ENCODE results near the gene CEPT1. TPM values are rescaled to one million over a fixed set of nuclear protein-coding genes. Genes with fewer than 3 reads are reported as not detected.

The CEPT1 gene
- polyA plus RNA-seq, 1 of the 3 experiments (the other 2 are of a cell fraction): 11.6 TPM

DNA sequence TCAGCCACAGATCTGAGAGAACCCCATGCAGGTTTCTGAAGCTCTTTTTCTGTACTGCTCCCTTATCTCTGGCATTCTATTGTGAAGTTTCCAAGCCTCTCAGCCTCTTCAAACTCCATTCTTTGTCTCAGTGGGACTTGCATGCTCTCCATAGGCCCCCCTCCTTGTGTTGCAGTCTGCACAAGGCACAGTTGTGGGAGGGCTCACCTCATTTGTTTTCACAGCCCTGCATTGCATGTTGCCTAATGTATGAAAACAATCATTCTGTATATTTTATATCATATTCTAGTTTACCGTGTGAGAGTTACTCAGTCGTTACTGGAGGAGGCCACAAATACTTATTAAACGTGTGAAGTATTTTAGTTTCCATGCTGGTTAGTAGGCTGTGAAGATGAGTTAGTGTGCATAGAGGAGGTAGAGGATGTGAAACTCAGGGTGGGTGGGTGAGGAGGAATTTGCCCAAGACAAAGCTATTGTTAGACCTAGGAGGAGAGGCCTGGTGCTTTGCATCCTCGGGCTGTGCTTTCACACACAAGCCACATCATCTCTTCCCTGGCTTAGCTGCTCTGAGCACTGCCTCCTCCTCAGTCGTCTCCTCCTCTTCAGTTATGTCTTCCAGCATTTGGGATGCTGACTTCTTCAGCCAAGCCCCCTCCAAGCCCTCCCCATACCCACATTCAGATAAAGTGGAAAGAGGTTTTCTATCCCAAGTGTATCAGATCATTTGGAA, 79.7 kb downstream of the CEPT1 start:
- no peak overlapping the region for H3K4me3 ChIP-seq (ENCODE audit: low read depth in 2 of 2, low read length in 1 of 2)
- DNase-seq: no peak
- peaks cover 0 to 5% of the 10 kb centered on the region in 2 experiments; a peak in 2 of 4 replicates for H3K4me1 ChIP-seq (ENCODE audit: control insufficient read depth in 1 of 2, insufficient read depth in 2 of 2, low read depth in 1 of 2, low read length in 1 of 2)
- H2AFZ ChIP-seq (ENCODE audit: low read depth): no peak overlapping the region
- CTCF ChIA-PET: interaction anchor here (1.0 to 10.2 kb wide), 4 partner anchors 13 to 183 kb away, joined by 3 to 161 read pairs (median 4); no protein-coding TSS in a partner anchor
- TF ChIP-seq USF2 (IDR thresholded peaks at IDR 0.05; ENCODE audit: borderline replicate concordance, low read depth, low read length) (no peak), NFIC (IDR thresholded peaks at IDR 0.05; ENCODE audit: borderline replicate concordance) (no peak), GATA2 (CRISPR knock-in tag; IDR thresholded peaks at IDR 0.05) (no peak), POLR2AphosphoS5 (IDR thresholded peaks at IDR 0.05; ENCODE audit: low read depth, low read length) (no peak), FOXJ3 (CRISPR knock-in tag; IDR thresholded peaks at IDR 0.05) (no peak), MAX (IDR thresholded peaks at IDR 0.05; ENCODE audit: low read depth) (no peak), USF1 (IDR thresholded peaks at IDR 0.05; ENCODE audit: borderline replicate concordance, low read depth) (no peak), SMC3 (IDR thresholded peaks at IDR 0.05; ENCODE audit: low read depth, low read length) (no peak), EP300 (IDR thresholded peaks at IDR 0.05; ENCODE audit: borderline replicate concordance in 1 of 2, low read depth in 1 of 2, low read length in 1 of 2) (no peak), MEF2A (IDR thresholded peaks at IDR 0.05; ENCODE audit: borderline replicate concordance, low read depth) (no peak), ELF1 (IDR thresholded peaks at IDR 0.05) (no peak), FOXM1 (IDR thresholded peaks at IDR 0.05; ENCODE audit: low read depth) (no peak)
- TF ChIP-seq, protein P1, sequence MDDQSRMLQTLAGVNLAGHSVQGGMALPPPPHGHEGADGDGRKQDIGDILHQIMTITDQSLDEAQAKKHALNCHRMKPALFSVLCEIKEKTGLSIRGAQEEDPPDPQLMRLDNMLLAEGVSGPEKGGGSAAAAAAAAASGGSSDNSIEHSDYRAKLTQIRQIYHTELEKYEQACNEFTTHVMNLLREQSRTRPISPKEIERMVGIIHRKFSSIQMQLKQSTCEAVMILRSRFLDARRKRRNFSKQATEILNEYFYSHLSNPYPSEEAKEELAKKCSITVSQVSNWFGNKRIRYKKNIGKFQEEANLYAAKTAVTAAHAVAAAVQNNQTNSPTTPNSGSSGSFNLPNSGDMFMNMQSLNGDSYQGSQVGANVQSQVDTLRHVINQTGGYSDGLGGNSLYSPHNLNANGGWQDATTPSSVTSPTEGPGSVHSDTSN (IDR thresholded peaks at IDR 0.05): no peak
- H3K9me3 ChIP-seq: no peaks in the 10 kb centered on the region
- H3F3A ChIP-seq (replicated peaks; ENCODE audit: insufficient read depth): no peaks in the 10 kb centered on the region
- POLR2A ChIA-PET: no interaction called here
- H3K4me2 ChIP-seq: no peak overlapping the region
- no peaks in the 10 kb centered on the region for H3K27me3 ChIP-seq (ENCODE audit: insufficient read depth)
- H3K9me2 ChIP-seq: no peaks in the 10 kb centered on the region
- H3K9ac ChIP-seq: no peak overlapping the region
- H3K36me3 ChIP-seq (replicated peaks in 1 of 2; ENCODE audit: control insufficient read depth in 1 of 2, insufficient read depth in 2 of 2, low read length in 1 of 2): no peaks in the 10 kb centered on the region
- no peaks in the 10 kb centered on the region for H4K20me1 ChIP-seq (ENCODE audit: insufficient read depth)
- no peak overlapping the region for H3K27ac ChIP-seq (ENCODE audit: low read depth in 2 of 2, low read length in 1 of 2)
- no peaks in the 10 kb centered on the region for H3K79me2 ChIP-seq (ENCODE audit: insufficient read depth)
- WGBS (ENCODE audit: low lambda C conversion rate): 70% methylated on average over 5 of the region's 5 CpGs

GRCh38 chr1:111220302-111220890, 80.4 kb downstream of the CEPT1 start:
- no peak overlapping the region for H3K4me2 ChIP-seq
- no peak for TF ChIP-seq NRF1 (IDR thresholded peaks at IDR 0.05; ENCODE audit: low read depth, low read length)
- TF ChIP-seq REST (IDR thresholded peaks at IDR 0.05; ENCODE audit: low read depth, low read length): no peak
- POLR2A ChIA-PET: no interaction called here

More at GRCh38 chr1:111220302-111220890, 80.4 kb downstream of the CEPT1 start:
- no peaks in the 10 kb centered on the region for H3F3A ChIP-seq (replicated peaks; ENCODE audit: insufficient read depth)
- H3K4me1 ChIP-seq (ENCODE audit: control insufficient read depth in 1 of 2, insufficient read depth in 2 of 2, low read depth in 1 of 2, low read length in 1 of 2): peaks cover 0 to 5% of the 10 kb centered on the region in 2 experiments; a peak in 2 of 4 replicates
- no peaks in the 10 kb centered on the region for H3K9me3 ChIP-seq
- H3K36me3 ChIP-seq (replicated peaks in 1 of 2; ENCODE audit: control insufficient read depth in 1 of 2, insufficient read depth in 2 of 2, low read length in 1 of 2): no peaks in the 10 kb centered on the region
- H3K27me3 ChIP-seq (ENCODE audit: insufficient read depth): no peaks in the 10 kb centered on the region
- no peak overlapping the region for H2AFZ ChIP-seq (ENCODE audit: low read depth)
- CTCF ChIA-PET: interaction anchor here (1.1 to 10.2 kb wide), 3 partner anchors 29 to 182 kb away, joined by 3 to 161 read pairs (median 4); no protein-coding TSS in a partner anchor
- 42% methylated on average over 6 of the region's 6 CpGs for WGBS (ENCODE audit: low lambda C conversion rate)
- no peak for DNase-seq
- H3K9ac ChIP-seq: no peak overlapping the region
- H4K20me1 ChIP-seq (ENCODE audit: insufficient read depth): no peaks in the 10 kb centered on the region
- H3K27ac ChIP-seq (ENCODE audit: low read depth in 2 of 2, low read length in 1 of 2): no peak overlapping the region
- H3K9me2 ChIP-seq: no peaks in the 10 kb centered on the region
- no peak overlapping the region for H3K4me3 ChIP-seq (ENCODE audit: low read depth in 2 of 2, low read length in 1 of 2)
- no peaks in the 10 kb centered on the region for H3K79me2 ChIP-seq (ENCODE audit: insufficient read depth)
